CD4-positive, alpha-beta T cell (primary cell): ENCODE results near the gene KIAA1217. TPM values are rescaled to one million over a fixed set of nuclear protein-coding genes. Genes with fewer than 3 reads are reported as not detected.

ENCODE experiments used
- ATAC-seq: fragments of 200-7000 bp; cut with Tn5 transposase; one replicate; pipeline ENCODE4 v1.10.0; 2022; ENCODE audit warnings: mild to moderate bottlenecking; ENCODE audit not compliant: poor library complexity
- CTCF ChIA-PET: fragments of 350-600 bp; sonication (Branson Sonifier 250); formaldehyde crosslinking; loops from one replicate; lab custom pipeline; 2021; ENCODE audit warnings: antibody characterized with exemption, inconsistent platforms; lab: Charles Lee
- POLR2A ChIA-PET: fragments of 350-600 bp; sonication (Branson Sonifier 250); formaldehyde crosslinking; loops from one replicate; lab custom pipeline; 2021; ENCODE audit warnings: antibody characterized with exemption, inconsistent platforms; lab: Charles Lee
- DNase-seq, 14 experiments: peaks; one replicate each; pipeline ENCODE4 v3.0.0-alpha.2; 2013 to 2020; ENCODE audit warnings: mixed read lengths in 2 of 14
- H3K27ac ChIP-seq, 2 donors: one replicate each; pipeline versions ENCODE4 v1.5.1 to v1.7.0; 2013; ENCODE audit warnings: low read length in 2 of 2, low read depth in 1 of 2, mild to moderate bottlenecking in 1 of 2
- H3K27me3 ChIP-seq, 2 experiments: 1 replicate in 1 of 2; 2 replicates in 1 of 2; pipeline versions ENCODE4 v1.6.1 to v1.7.0; 2013; ENCODE audit warnings: low read length in 2 of 2, control low read depth in 1 of 2, mild to moderate bottlenecking in 1 of 2, moderate library complexity in 1 of 2; ENCODE audit not compliant: insufficient read depth in 2 of 2, control insufficient read depth in 1 of 2
- H3K36me3 ChIP-seq: one replicate; pipeline ENCODE4 v1.6.1; 2013; ENCODE audit warnings: low read length, control low read depth; ENCODE audit not compliant: insufficient read depth
- H3K4me1 ChIP-seq: one replicate; pipeline ENCODE4 v1.6.1; 2013; ENCODE audit warnings: low read length, control low read depth; ENCODE audit not compliant: insufficient read depth
- H3K4me3 ChIP-seq: one replicate; pipeline ENCODE4 v1.5.1; 2013; ENCODE audit warnings: mild to moderate bottlenecking, low read length, moderate library complexity
- H3K9me3 ChIP-seq, 2 experiments: 1 replicate in 1 of 2; 2 replicates in 1 of 2; pipeline versions ENCODE4 v1.6.1 to v1.7.0; 2013; ENCODE audit warnings: low read length in 2 of 2, mild to moderate bottlenecking in 2 of 2, control low read depth in 1 of 2, moderate library complexity in 1 of 2; ENCODE audit not compliant: control insufficient read depth in 1 of 2, insufficient read depth in 1 of 2
- H3K27ac Mint-ChIP-seq: one replicate; pipeline ENCODE4 v1.8.0; 2020; ENCODE audit warnings: mixed read lengths
- H3K27me3 Mint-ChIP-seq: one replicate; pipeline ENCODE4 v1.8.0; 2021; ENCODE audit warnings: mixed read lengths
- H3K36me3 Mint-ChIP-seq: one replicate; pipeline ENCODE4 v1.8.0; 2021; ENCODE audit warnings: low read depth, mixed read lengths
- H3K4me1 Mint-ChIP-seq: one replicate; pipeline ENCODE4 v1.8.0; 2021; ENCODE audit warnings: low read depth, mixed read lengths
- H3K4me3 Mint-ChIP-seq: one replicate; pipeline ENCODE4 v1.8.0; 2020; ENCODE audit warnings: mild to moderate bottlenecking, mixed read lengths
- H3K9me3 Mint-ChIP-seq: one replicate; pipeline ENCODE4 v1.8.0; 2020; ENCODE audit warnings: mixed read lengths
- intact Hi-C, 2 experiments: fragments of 100-400 bp; cut with DNase I in 1 of 2; cut with micrococcal nuclease in 1 of 2; formaldehyde crosslinking; loops; one replicate each; pipeline versions ENCODE4 v1.15.1 to v1.9.0; 2023 to 2025; cut with DNase I, micrococcal nuclease
- total RNA-seq, 174 experiments: library from RNA in 2 of 174; stranded (reverse) in 2 of 174; gene quantifications; one replicate each; pipeline ENCODE4 v1.2.3 and lab custom pipeline; 2021 to 2026
- TF ChIP-seq, protein P1 (sequence below): fragments of 200-600 bp; IDR thresholded peaks from one replicate; pipeline ENCODE4 v1.8.0; 2022; ENCODE audit warnings: antibody characterized with exemption, mild to moderate bottlenecking

KIAA1217 gene
- total RNA-seq, 2 experiments from 2014 or later: not detected

DNA sequence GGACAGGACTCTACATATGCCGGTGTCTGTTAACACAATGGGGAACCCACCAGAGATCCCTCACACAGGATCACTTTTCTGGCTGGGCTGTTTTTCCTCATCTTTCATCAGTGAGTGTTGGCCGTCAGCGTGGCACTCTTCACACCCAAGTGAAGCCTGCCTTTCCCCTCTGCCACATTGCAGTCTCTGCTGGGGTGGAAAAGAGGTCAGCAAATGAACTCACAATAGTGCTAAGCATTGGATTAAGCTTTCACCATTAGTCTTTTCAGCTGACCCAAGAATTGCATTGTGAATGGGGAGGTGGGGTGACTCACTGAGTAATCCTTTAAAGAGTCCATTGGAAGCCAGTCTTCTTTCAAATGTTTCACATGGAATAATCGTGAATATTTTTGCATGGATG lies 143.0 kb downstream of the KIAA1217 start:
- POLR2A ChIA-PET: no interaction called here

DNA sequence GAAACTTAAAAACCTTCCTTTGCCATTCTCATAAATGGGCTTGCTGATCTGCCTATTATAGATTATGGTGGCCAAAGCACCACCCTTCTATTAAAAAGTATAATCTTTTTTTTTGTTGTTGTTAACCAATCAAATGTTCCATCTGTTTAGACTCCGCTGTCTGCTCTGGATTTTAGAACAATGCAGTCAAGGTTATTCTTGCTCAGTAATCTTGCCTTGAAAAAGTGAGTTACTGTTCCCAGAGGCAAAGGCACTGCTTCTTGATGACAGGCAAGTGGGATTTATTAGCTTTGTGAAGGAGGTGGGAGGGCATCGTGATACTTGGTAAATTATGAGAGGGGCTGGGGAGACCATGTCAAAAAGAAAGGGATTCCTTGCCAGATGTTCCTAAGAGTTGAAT lies 143.5 kb downstream of the KIAA1217 start:
- ATAC-seq (no peak), DNase-seq (no peak)
- ChIA-PET CTCF (no interaction called here), POLR2A (no interaction called here)
- Mint-ChIP-seq H3K4me3 (no peak overlapping the region), H3K9me3 (no peaks in the 10 kb centered on the region), H3K36me3 (no peaks in the 10 kb centered on the region), H3K4me1 (no peaks in the 10 kb centered on the region), H3K27me3 (no peaks in the 10 kb centered on the region), H3K27ac (no peak overlapping the region)
- Histone ChIP-seq H3K4me1 (no peaks in the 10 kb centered on the region), H3K36me3 (no peaks in the 10 kb centered on the region), H3K4me3 (no peak overlapping the region), H3K27me3 (no peaks in the 10 kb centered on the region), H3K9me3 (no peaks in the 10 kb centered on the region), H3K27ac (no peak overlapping the region)
- TF ChIP-seq, protein P1, sequence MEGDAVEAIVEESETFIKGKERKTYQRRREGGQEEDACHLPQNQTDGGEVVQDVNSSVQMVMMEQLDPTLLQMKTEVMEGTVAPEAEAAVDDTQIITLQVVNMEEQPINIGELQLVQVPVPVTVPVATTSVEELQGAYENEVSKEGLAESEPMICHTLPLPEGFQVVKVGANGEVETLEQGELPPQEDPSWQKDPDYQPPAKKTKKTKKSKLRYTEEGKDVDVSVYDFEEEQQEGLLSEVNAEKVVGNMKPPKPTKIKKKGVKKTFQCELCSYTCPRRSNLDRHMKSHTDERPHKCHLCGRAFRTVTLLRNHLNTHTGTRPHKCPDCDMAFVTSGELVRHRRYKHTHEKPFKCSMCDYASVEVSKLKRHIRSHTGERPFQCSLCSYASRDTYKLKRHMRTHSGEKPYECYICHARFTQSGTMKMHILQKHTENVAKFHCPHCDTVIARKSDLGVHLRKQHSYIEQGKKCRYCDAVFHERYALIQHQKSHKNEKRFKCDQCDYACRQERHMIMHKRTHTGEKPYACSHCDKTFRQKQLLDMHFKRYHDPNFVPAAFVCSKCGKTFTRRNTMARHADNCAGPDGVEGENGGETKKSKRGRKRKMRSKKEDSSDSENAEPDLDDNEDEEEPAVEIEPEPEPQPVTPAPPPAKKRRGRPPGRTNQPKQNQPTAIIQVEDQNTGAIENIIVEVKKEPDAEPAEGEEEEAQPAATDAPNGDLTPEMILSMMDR: no peak
- intact Hi-C loops: no loop called here

More for the DNA sequence above, 143.0 kb downstream of the KIAA1217 start:
- Histone ChIP-seq H3K27me3 (no peaks in the 10 kb centered on the region), H3K36me3 (no peaks in the 10 kb centered on the region), H3K4me3 (no peak overlapping the region), H3K9me3 (no peaks in the 10 kb centered on the region), H3K27ac (no peak overlapping the region), H3K4me1 (no peaks in the 10 kb centered on the region)
- CTCF ChIA-PET: no interaction called here
- Mint-ChIP-seq H3K4me3 (no peak overlapping the region), H3K9me3 (no peaks in the 10 kb centered on the region), H3K36me3 (no peaks in the 10 kb centered on the region), H3K27me3 (no peaks in the 10 kb centered on the region), H3K27ac (no peak overlapping the region), H3K4me1 (no peaks in the 10 kb centered on the region)
- intact Hi-C loops: no loop called here
- TF ChIP-seq, protein P1: no peak
- ATAC-seq: no peak
- no peak for DNase-seq

DNA sequence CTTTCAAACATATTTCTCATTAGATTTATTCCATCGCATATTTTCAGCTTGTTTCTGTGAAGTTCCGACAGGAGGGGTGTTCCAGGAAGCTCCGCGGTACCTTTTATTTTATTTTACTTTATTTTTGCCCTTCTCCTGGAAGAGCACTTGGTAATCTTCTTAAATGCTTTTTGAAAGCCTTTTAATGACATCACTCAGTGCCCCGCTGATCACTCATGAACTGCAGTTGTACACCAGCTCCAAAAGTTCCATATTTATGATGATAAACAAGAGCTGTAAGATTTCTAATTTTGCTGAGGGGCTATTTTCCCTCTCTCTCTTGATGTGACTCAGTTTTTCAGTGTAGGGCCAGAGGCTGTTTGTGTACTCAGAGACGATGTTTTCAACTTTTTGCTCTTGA lies 144.4 kb downstream of the KIAA1217 start:
- Histone ChIP-seq H3K4me3 (no peak overlapping the region), H3K4me1 (no peaks in the 10 kb centered on the region), H3K9me3 (no peaks in the 10 kb centered on the region), H3K27me3 (no peaks in the 10 kb centered on the region), H3K27ac (no peak overlapping the region), H3K36me3 (no peaks in the 10 kb centered on the region)
- no peak for ATAC-seq
- ChIA-PET CTCF (no interaction called here), POLR2A (no interaction called here)
- H3K9me3 Mint-ChIP-seq: no peaks in the 10 kb centered on the region
- no peaks in the 10 kb centered on the region for H3K36me3 Mint-ChIP-seq
- TF ChIP-seq, protein P1: no peak
- H3K27me3 Mint-ChIP-seq: no peaks in the 10 kb centered on the region
- H3K4me1 Mint-ChIP-seq: no peaks in the 10 kb centered on the region
- H3K27ac Mint-ChIP-seq: no peak overlapping the region
- no peak overlapping the region for H3K4me3 Mint-ChIP-seq
- DNase-seq: no peak
- intact Hi-C loops: no loop called here
